Measurements from ENCODE around the gene TBC1D10B. TPM values are rescaled to one million over a fixed set of nuclear protein-coding genes. Genes with fewer than 3 reads are reported as not detected.

The TBC1D10B gene
- total and polyA plus RNA-seq, 2 donors (not counting 1 experiment from before 2014, with no cell fraction given), result 23.5 to 58.0 TPM

GRCh38 chr16:30348929-30349328, 21.4 kb downstream of the TBC1D10B start:
- Histone ChIP-seq H4K20me1 (ENCODE audit: control insufficient read depth, insufficient read depth, low read length, poor library complexity, severe bottlenecking) (peaks cover 5% of the 10 kb centered on the region), H2AFZ (ENCODE audit: insufficient read depth, low read depth, low read length, poor library complexity, severe bottlenecking) (no peak overlapping the region), H3K27ac (ENCODE audit: low read length in 2 of 2) (peak overlapping the region in 1 of 2 donors; percentile 72), H3K36me3 (replicated peaks in 1 of 2; ENCODE audit: control extremely low read depth in 1 of 2, control insufficient read depth in 1 of 2, extremely low read depth in 1 of 2, insufficient read depth in 2 of 2, low read length in 1 of 2) (peaks cover 0 to 26% of the 10 kb centered on the region in 2 experiments), H3K9ac (ENCODE audit: low read length) (no peak overlapping the region), H3K4me3 (ENCODE audit: control extremely low read depth in 1 of 5, extremely low read depth in 1 of 5, insufficient read depth in 1 of 5, low read depth in 2 of 5, low read length in 4 of 5) (no peak overlapping the region), H3K27me3 (replicated peaks in 1 of 4; ENCODE audit: control extremely low read depth in 1 of 4, control insufficient read depth in 3 of 4, insufficient read depth in 4 of 4, low read length in 3 of 4) (no peaks in the 10 kb centered on the region), H3K4me2 (replicated peaks; ENCODE audit: low read depth, low read length, poor library complexity, severe bottlenecking) (peak overlapping the region; percentile 44), H3K79me2 (ENCODE audit: control insufficient read depth, insufficient read depth, low read length) (peaks cover 22% of the 10 kb centered on the region), H3K4me1 (ENCODE audit: control insufficient read depth in 2 of 2, insufficient read depth in 2 of 2, low read length in 2 of 2) (peaks cover 21 to 38% of the 10 kb centered on the region in 2 donors), H3K9me3 (ENCODE audit: control extremely low read depth in 1 of 3, control insufficient read depth in 2 of 3, insufficient read depth in 1 of 3, low read length in 2 of 3) (no peaks in the 10 kb centered on the region)
- H3K27ac Mint-ChIP-seq, result no peak overlapping the region
- no peak for DNase-seq
- H3K4me3 Mint-ChIP-seq, result no peak overlapping the region
- 92% methylated on average over 2 of the region's 7 CpGs for WGBS (ENCODE audit: insufficient coverage)
- peaks cover 39% of the 10 kb centered on the region for H3K4me1 Mint-ChIP-seq
- no peak for ATAC-seq (ENCODE audit: low read depth)
- ChIA-PET POLR2A (no interaction called here), CTCF (no interaction called here)
- no peaks in the 10 kb centered on the region for H3K27me3 Mint-ChIP-seq
- no peaks in the 10 kb centered on the region for H3K9me3 Mint-ChIP-seq (ENCODE audit: insufficient read depth)
- intact Hi-C loops (cut with micrococcal nuclease), result no loop called here
- TF ChIP-seq EZH2 (IDR thresholded peaks at IDR 0.05; ENCODE audit: borderline replicate concordance, insufficient read depth, low read depth, low read length, poor library complexity, severe bottlenecking), result no peak
- no peak for TF ChIP-seq CTCF (IDR thresholded peaks at IDR 0.05)

GRCh38 chr16:30348113-30348512, 22.2 kb downstream of the TBC1D10B start:
- Histone ChIP-seq H3K4me1 (ENCODE audit: control insufficient read depth in 2 of 2, insufficient read depth in 2 of 2, low read length in 2 of 2) (peaks cover 21 to 33% of the 10 kb centered on the region in 2 donors), H2AFZ (ENCODE audit: insufficient read depth, low read depth, low read length, poor library complexity, severe bottlenecking) (no peak overlapping the region), H3K27ac (ENCODE audit: low read length in 2 of 2) (no peak overlapping the region), H3K4me2 (replicated peaks; ENCODE audit: low read depth, low read length, poor library complexity, severe bottlenecking) (no peak overlapping the region), H3K4me3 (ENCODE audit: control extremely low read depth in 1 of 5, extremely low read depth in 1 of 5, insufficient read depth in 1 of 5, low read depth in 2 of 5, low read length in 4 of 5) (no peak overlapping the region), H3K9me3 (ENCODE audit: control extremely low read depth in 1 of 3, control insufficient read depth in 2 of 3, insufficient read depth in 1 of 3, low read length in 2 of 3) (no peaks in the 10 kb centered on the region), H4K20me1 (ENCODE audit: control insufficient read depth, insufficient read depth, low read length, poor library complexity, severe bottlenecking) (no peaks in the 10 kb centered on the region), H3K36me3 (replicated peaks in 1 of 2; ENCODE audit: control extremely low read depth in 1 of 2, control insufficient read depth in 1 of 2, extremely low read depth in 1 of 2, insufficient read depth in 2 of 2, low read length in 1 of 2) (peaks cover 0 to 25% of the 10 kb centered on the region in 2 experiments), H3K9ac (ENCODE audit: low read length) (no peak overlapping the region), H3K79me2 (ENCODE audit: control insufficient read depth, insufficient read depth, low read length) (peaks cover 14% of the 10 kb centered on the region), H3K27me3 (replicated peaks in 1 of 4; ENCODE audit: control extremely low read depth in 1 of 4, control insufficient read depth in 3 of 4, insufficient read depth in 4 of 4, low read length in 3 of 4) (no peaks in the 10 kb centered on the region)
- DNase-seq, result no peak
- H3K27ac Mint-ChIP-seq, result no peak overlapping the region
- intact Hi-C loops (cut with micrococcal nuclease), result no loop called here
- peaks cover 34% of the 10 kb centered on the region for H3K4me1 Mint-ChIP-seq
- no peaks in the 10 kb centered on the region for H3K27me3 Mint-ChIP-seq
- WGBS (ENCODE audit: insufficient coverage), result 98% methylated on average over 8 of the region's 8 CpGs
- ChIA-PET CTCF (interaction anchor here (0.7 kb wide), 1 partner anchor 21 kb away, joined by 3 read pairs; no protein-coding TSS in a partner anchor), POLR2A (no interaction called here)
- ATAC-seq (ENCODE audit: low read depth), result no peak
- TF ChIP-seq CTCF (IDR thresholded peaks at IDR 0.05) (no peak), EZH2 (IDR thresholded peaks at IDR 0.05; ENCODE audit: borderline replicate concordance, insufficient read depth, low read depth, low read length, poor library complexity, severe bottlenecking) (no peak)
- H3K9me3 Mint-ChIP-seq (ENCODE audit: insufficient read depth), result no peaks in the 10 kb centered on the region
- H3K4me3 Mint-ChIP-seq, result no peak overlapping the region
